ENCODE results near the gene GSC.

DNA sequence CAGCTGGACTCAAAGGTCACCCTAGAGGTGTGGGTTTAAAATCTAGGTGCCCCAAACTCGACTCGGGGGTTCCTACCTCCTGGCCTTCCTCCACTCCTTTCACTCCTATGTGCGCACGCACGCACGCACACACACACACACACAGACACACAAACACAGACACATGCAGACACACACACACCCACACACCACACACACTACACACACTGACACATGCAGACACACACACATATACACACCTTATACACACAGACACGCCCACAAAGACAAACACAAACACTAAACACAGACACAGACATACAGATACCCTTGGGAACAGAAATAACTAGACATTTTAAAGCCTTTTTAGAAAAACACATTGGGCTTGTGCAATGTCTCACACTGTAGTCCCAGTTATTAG, 31.8 kb downstream of the GSC start:
- TF ChIP-seq POLR2A (IDR thresholded peaks at IDR 0.05; ENCODE audit: low read depth, low read length) (no peak), POLR2AphosphoS5 (IDR thresholded peaks at IDR 0.05; ENCODE audit: low read depth, low read length) (no peak), TAF1 (IDR thresholded peaks at IDR 0.05; ENCODE audit: low read depth, low read length) (no peak), SPI1 (IDR thresholded peaks at IDR 0.05; ENCODE audit: low read depth, low read length) (no peak), PAX5 (IDR thresholded peaks at IDR 0.05; ENCODE audit: insufficient read depth, low read length, severe bottlenecking) (no peak)
